ENCODE data around the gene CD84. TPM values are rescaled to one million over a fixed set of nuclear protein-coding genes. Genes with fewer than 3 reads are reported as not detected.

The CD84 gene
- polyA plus RNA-seq, 1 donor (not counting 4 experiments of a cell fraction or from before 2014, with no cell fraction given): not detected

GRCh38 chr1:160608057-160608456, 28.8 kb upstream of the CD84 start:
- TF ChIP-seq CTCF (optimal IDR thresholded peaks at IDR 0.05 in 1 of 3, IDR thresholded peaks at IDR 0.05 in 1 of 3, conservative IDR thresholded peaks at IDR 0.05 in 1 of 3; ENCODE audit: extremely low read depth in 1 of 3, insufficient read depth in 2 of 3, low read length in 3 of 3): no peak
- no peak for TF ChIP-seq EZH2 (IDR thresholded peaks at IDR 0.05; ENCODE audit: low read length)
- no peaks in the 10 kb centered on the region for H4K20me1 ChIP-seq (ENCODE audit: control insufficient read depth, extremely low read depth, insufficient read depth, low read length)
- H3K27me3 ChIP-seq (ENCODE audit: control insufficient read depth, extremely low read depth, insufficient read depth, low read length): peaks cover 19% of the 10 kb centered on the region
- H2AFZ ChIP-seq (ENCODE audit: control insufficient read depth, low read length): no peak overlapping the region
- no peaks in the 10 kb centered on the region for H3K9me1 ChIP-seq (ENCODE audit: control insufficient read depth, extremely low read depth, insufficient read depth, low read length)
- no peaks in the 10 kb centered on the region for H3K9me3 ChIP-seq (ENCODE audit: control insufficient read depth, low read depth, low read length)
- DNase-seq (ENCODE audit: low read depth, low spot score) (no peak), FAIRE-seq (no peak)
- H3K4me1 ChIP-seq (ENCODE audit: control insufficient read depth, extremely low read depth, insufficient read depth, low read length): no peaks in the 10 kb centered on the region
- no peak overlapping the region for H3K4me2 ChIP-seq (ENCODE audit: control insufficient read depth, extremely low read depth, insufficient read depth, low read depth, low read length)
- H3K4me3 ChIP-seq (ENCODE audit: control insufficient read depth in 2 of 3, extremely low read depth in 1 of 3, insufficient read depth in 2 of 3, low read depth in 1 of 3, low read length in 3 of 3): no peak overlapping the region
- dilution Hi-C loops (cut with MboI; ENCODE audit: extremely low pct_ligation_motif_present, low sequenced_read_pairs): loop anchor here (25.0 kb wide), 1 partner anchor 171 kb away; no protein-coding TSS in a partner anchor
- no peak overlapping the region for H3K9ac ChIP-seq (ENCODE audit: control insufficient read depth, extremely low read depth, insufficient read depth, low read length)
- H3K27ac ChIP-seq (ENCODE audit: control insufficient read depth, insufficient read depth, low read length): no peak overlapping the region
- H3K36me3 ChIP-seq (ENCODE audit: control insufficient read depth in 2 of 2, extremely low read depth in 1 of 2, insufficient read depth in 2 of 2, low read length in 2 of 2): no peaks in the 10 kb centered on the region
- no peaks in the 10 kb centered on the region for H3K79me2 ChIP-seq (ENCODE audit: control insufficient read depth, insufficient read depth, low read length)

- dilution Hi-C loops (cut with MboI; ENCODE audit: extremely low pct_ligation_motif_present, low sequenced_read_pairs): loop anchor here (25.0 kb wide), 1 partner anchor 170 kb away; no protein-coding TSS in a partner anchor
- Histone ChIP-seq H3K4me2 (ENCODE audit: control insufficient read depth, extremely low read depth, insufficient read depth, low read depth, low read length) (no peak overlapping the region), H3K4me3 (ENCODE audit: control insufficient read depth in 2 of 3, extremely low read depth in 1 of 3, insufficient read depth in 2 of 3, low read depth in 1 of 3, low read length in 3 of 3) (no peak overlapping the region), H4K20me1 (ENCODE audit: control insufficient read depth, extremely low read depth, insufficient read depth, low read length) (no peaks in the 10 kb centered on the region), H2AFZ (ENCODE audit: control insufficient read depth, low read length) (no peak overlapping the region), H3K27ac (ENCODE audit: control insufficient read depth, insufficient read depth, low read length) (no peak overlapping the region), H3K9me3 (ENCODE audit: control insufficient read depth, low read depth, low read length) (no peaks in the 10 kb centered on the region), H3K79me2 (ENCODE audit: control insufficient read depth, insufficient read depth, low read length) (no peaks in the 10 kb centered on the region), H3K27me3 (ENCODE audit: control insufficient read depth, extremely low read depth, insufficient read depth, low read length) (peaks cover 19% of the 10 kb centered on the region), H3K9me1 (ENCODE audit: control insufficient read depth, extremely low read depth, insufficient read depth, low read length) (no peaks in the 10 kb centered on the region), H3K36me3 (ENCODE audit: control insufficient read depth in 2 of 2, extremely low read depth in 1 of 2, insufficient read depth in 2 of 2, low read length in 2 of 2) (no peaks in the 10 kb centered on the region), H3K4me1 (ENCODE audit: control insufficient read depth, extremely low read depth, insufficient read depth, low read length) (no peaks in the 10 kb centered on the region), H3K9ac (ENCODE audit: control insufficient read depth, extremely low read depth, insufficient read depth, low read length) (no peak overlapping the region)
- FAIRE-seq (no peak), DNase-seq (ENCODE audit: low read depth, low spot score) (no peak)
- TF ChIP-seq EZH2 (IDR thresholded peaks at IDR 0.05; ENCODE audit: low read length): no peak
- no peak for TF ChIP-seq CTCF (optimal IDR thresholded peaks at IDR 0.05 in 1 of 3, IDR thresholded peaks at IDR 0.05 in 1 of 3, conservative IDR thresholded peaks at IDR 0.05 in 1 of 3; ENCODE audit: extremely low read depth in 1 of 3, insufficient read depth in 2 of 3, low read length in 3 of 3)
Observed at GRCh38 chr1:160607672-160608032, 28.4 kb upstream of the CD84 start.
